GM18858 (cell line): Measurements from ENCODE around the gene CDC42EP1.
"Not testable (repeated sequence)": the region's sequence is repeated elsewhere in the genome, so short reads cannot be mapped to it uniquely, and the experiment has no call there.

ENCODE experiments used
- ATAC-seq: cut with Tn5 transposase; IDR thresholded peaks from one replicate; pipeline ENCODE4 v1.9.1; 2021; ENCODE audit not compliant: unreplicated experiment

Gene CDC42EP1

DNA sequence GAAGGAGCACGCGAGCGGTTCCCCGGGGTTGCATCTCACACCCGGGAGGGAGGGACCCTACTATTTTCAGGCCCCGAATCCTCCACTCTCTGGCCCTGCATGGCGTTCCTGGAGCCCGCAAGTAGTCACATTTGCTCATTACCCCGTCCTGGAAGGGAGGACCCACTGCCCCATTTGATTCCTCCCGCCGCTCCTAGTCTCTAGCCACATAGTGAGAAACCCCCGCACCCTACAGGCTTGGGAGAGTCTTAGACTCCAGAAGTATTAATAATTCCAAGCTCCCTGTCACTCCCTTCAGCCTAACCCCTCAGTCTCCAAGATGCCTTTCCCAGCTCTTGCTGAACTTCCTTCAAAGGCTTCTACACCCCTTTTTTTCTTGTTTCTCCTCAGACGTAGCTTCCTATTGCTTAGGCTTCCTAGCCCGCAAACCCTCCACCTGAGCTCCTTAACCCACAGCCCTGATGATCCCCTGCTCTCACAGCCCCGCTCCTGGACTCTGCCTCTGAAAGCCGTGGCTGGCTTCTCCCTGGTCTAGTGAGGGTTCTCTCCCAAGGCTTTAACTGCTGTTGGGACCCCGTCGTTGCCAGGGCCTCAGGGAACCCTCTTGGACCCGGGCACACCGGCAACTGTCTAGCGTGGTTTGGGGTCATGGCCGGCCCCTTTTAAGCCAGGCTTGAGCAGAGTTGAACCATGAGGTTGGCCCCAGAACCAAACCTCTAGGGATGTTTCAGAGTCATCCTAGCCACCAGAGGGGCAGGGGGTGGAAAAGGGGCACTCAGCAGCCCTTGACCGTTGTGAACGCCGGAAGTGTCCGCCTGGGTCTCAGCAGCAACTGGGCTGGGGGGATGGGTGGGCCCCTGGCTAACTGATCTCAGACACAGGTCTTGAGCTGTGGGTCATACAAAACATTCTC lies 49.2 kb downstream of the CDC42EP1 start:
- no peak for ATAC-seq

GRCh38 chr22:37610153-37610475 lies 49.8 kb downstream of the CDC42EP1 start:
- ATAC-seq: not testable (repeated sequence)

- ATAC-seq: no peak
These were observed 50.3 kb downstream of the CDC42EP1 start for GRCh38 chr22:37610480-37611129.

- ATAC-seq: no peak
These were observed 50.9 kb downstream of the CDC42EP1 start for GRCh38 chr22:37611207-37611606.

- no peak for ATAC-seq
These were observed 56.2 kb downstream of the CDC42EP1 start for GRCh38 chr22:37616201-37617083.

- no peak for ATAC-seq
These were observed 57.2 kb downstream of the CDC42EP1 start for GRCh38 chr22:37617431-37617830.

- ATAC-seq: no peak
These were observed 57.9 kb downstream of the CDC42EP1 start for GRCh38 chr22:37618072-37618656.

- ATAC-seq: no peak
These were observed 58.4 kb downstream of the CDC42EP1 start for GRCh38 chr22:37618674-37619073.
